Measurements from ENCODE around the gene COX6B2.

COX6B2 gene

GRCh38 chr19:55383279-55384130 lies 29.0 kb upstream of the COX6B2 start:
- peak; percentile 79 for DNase-seq

- no peak for DNase-seq
Observed at GRCh38 chr19:55382522-55383054, 28.1 kb upstream of the COX6B2 start.

DNA sequence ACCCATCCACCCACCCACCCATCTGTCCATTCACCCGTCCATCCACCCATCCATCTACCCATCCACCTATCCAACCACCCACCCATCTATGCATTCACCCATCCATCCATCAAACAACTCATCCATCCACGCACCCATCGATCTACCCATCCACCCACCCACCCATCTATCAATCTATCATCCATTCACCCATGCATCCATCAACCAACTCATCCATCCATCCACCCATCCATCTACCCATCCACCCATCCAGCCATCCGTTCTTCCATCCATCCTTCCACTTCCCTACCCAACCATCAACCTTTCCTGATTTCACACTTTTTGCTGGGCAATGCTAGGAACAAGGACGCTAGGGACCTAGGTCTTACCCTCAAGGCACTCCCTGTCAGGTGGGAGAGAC lies 27.5 kb upstream of the COX6B2 start:
- DNase-seq, result no peak

- DNase-seq, result no peak
Observed at GRCh38 chr19:55379174-55379573, 24.7 kb upstream of the COX6B2 start.

DNA sequence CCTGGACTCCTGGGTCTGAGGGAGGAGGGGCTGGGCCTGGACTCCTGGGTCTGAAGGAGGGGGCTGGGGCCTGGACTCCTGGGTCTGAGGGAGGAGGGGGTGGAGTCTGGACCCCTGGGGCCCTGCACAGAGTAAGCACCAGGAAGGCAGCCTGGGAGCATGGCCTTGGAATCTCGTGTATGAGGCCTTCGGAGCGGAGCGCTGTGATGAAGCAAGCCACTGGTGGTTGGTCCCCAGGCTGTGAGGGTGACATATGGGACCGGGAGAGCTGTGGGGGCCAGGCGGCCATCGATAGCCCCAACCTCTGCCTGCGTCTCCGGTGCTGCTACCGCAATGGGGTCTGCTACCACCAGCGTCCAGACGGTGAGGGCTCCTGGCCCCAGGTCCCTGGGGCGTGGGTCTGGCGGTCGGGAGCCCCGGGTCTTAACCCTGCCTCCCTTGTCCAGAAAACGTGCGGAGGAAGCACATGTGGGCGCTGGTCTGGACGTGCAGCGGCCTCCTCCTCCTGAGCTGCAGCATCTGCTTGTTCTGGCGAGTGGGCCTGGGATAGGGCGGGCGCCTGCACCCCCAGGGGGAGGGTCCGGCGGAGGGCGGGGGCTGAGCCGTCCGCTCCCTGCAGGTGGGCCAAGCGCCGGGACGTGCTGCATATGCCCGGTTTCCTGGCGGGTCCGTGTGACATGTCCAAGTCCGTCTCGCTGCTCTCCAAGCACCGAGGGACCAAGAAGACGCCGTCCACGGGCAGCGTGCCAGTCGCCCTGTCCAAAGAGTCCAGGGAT lies 23.0 kb upstream of the COX6B2 start:
- no peak for DNase-seq

GRCh38 chr19:55376241-55376933 lies 21.9 kb upstream of the COX6B2 start, which contains the start of gene TMEM190:
Gene TMEM190, plus strand, starts transcription at chr19:55376826. Its CDS starts 28 bp downstream, at chr19:55376854.
- no peak for DNase-seq

DNA sequence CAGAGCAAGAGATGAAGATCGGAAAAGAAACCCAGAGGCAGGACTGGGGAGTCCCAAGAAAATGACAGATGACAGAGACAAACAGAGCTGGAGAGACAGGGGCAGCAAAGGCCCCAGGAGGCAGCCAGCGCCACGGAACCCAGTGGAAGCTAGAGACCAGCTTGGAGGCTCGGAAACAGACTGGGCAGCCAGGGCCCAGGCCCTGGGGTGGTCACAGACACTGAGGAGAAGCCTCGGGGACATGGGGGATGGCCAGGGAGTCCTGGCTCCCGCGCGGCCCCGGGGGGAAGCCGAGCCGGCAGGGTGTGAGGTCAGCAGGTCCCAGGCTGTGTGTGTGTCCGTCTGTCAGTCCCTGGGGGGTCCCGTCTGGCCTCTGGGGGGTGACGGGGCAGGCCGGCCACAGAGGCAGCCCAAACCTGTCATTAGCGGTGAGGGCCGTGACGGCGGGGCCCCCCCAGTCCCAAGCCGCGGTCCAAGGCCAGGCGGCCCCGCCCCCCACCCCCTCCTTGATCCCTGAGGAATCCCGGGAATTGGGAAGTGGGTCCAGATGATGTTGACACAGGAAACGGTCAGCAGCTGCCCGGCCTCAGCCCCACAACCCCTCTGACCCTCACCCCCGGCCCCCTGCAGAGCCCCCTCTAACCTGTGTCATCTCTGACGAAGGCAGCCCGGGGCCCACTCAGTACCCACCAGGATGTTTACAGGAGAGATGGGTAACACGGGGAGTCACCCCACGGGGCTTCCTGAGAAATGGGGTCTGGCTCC lies 19.7 kb upstream of the COX6B2 start:
- no peak for DNase-seq

DNA sequence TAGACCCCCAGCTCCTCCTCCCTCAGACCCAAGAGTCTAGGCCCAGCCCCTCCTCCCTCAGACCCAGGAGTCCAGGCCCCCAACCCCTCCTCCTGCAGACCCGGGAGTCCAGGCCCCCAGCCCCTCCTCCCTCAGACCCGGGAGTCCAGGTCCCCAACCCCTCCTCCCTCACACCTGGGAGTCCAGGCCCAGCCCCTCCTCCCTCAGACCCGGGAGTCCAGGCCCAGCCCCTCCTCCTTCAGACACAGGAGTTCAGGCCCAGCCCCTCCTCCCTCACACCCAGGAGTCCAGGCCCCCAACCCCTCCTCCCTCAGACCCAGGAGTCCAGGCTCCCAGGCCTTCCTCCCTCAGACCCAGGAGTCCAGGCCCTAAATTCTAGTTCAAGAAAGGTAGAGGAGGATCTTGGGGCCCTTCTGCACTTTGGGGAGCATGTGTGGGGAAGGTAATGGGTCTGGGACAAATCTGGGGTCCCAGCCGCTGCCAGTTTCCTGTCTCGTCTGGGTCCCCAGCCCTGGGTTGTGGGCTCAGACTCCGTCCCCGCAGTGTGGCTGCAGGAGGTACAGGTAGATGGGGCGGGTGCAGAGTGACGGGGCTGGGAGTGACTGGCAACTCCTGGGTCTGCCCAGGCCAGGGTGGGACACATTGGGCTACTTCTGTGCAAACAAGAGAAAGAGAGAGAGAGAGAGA lies 18.9 kb upstream of the COX6B2 start:
- DNase-seq, result no peak

- DNase-seq, result no peak
Observed at GRCh38 chr19:55372316-55373081, 18.0 kb upstream of the COX6B2 start.

DNA sequence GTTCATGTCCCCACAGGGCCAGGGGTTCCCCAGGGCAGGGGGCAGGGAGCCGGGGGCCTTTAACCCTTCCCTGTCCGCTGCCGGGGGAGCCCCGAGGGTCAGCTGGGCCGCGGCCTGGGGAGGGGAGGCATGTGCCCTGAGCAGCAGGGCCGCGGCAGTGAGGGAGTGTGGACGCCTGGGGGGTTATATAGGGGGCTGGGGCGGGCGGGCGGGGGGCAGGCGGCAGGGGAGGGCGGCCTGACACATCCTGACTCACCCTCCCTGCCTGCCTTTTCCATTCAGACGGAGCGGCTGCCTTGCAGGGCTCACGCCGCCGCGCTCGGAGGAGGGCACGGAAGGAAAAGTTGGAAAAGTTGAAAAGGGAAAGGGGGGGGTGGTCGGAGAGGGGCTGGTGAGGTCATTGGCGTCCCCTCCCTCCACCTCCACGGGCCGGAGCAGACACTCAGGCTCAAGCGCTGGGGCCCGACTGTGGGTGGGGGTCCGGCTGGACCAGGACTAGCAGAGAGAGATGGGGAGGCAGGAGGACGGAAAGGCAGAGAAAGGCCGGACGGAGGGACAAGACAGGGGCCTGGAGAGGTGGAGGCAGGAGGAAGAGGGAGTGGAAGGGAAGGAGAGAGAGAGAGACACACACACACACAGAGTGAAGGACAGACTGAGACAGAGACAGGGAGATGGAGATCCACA lies 15.9 kb upstream of the COX6B2 start, which contains the start of gene IL11:
IL11 (minus strand) TSS at position 159 of the 684 bp plus-strand sequence; CDS start at position 6, 153 bp downstream.
- DNase-seq, result no peak

DNA sequence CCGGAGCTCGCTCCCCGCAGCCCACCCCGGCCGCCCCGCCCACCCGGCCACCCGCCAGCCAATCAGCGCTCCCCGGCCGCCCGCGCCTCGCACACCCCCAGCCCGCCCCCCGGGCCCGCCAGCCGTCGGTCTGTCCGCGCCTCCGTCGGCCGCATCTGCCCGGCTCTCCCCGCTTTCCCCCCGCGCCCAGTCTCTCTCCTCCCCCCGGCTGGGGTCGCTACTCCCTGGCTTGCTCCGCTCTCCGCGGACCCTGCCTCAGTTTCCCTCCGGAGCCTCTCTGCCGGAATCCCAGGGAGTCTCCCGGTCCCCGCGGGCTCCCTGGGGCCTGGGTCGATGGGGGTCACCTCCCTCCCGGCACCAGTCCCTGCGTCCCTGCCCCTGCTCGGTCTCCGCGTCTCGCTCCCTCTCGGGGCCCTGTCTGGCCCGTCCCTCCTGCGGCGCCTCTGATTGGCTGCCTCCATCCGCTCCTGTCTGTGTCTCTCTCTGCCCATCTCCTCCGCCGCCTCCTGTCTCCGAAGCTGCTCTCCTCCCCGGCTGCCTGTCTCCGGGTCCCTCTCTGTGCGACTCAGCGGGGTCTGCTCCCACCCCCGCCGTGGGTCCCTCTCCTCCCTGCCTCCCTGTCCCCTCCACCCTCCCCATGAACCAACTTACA lies 15.3 kb upstream of the COX6B2 start:
- DNase-seq, result peak; percentile 48

DNA sequence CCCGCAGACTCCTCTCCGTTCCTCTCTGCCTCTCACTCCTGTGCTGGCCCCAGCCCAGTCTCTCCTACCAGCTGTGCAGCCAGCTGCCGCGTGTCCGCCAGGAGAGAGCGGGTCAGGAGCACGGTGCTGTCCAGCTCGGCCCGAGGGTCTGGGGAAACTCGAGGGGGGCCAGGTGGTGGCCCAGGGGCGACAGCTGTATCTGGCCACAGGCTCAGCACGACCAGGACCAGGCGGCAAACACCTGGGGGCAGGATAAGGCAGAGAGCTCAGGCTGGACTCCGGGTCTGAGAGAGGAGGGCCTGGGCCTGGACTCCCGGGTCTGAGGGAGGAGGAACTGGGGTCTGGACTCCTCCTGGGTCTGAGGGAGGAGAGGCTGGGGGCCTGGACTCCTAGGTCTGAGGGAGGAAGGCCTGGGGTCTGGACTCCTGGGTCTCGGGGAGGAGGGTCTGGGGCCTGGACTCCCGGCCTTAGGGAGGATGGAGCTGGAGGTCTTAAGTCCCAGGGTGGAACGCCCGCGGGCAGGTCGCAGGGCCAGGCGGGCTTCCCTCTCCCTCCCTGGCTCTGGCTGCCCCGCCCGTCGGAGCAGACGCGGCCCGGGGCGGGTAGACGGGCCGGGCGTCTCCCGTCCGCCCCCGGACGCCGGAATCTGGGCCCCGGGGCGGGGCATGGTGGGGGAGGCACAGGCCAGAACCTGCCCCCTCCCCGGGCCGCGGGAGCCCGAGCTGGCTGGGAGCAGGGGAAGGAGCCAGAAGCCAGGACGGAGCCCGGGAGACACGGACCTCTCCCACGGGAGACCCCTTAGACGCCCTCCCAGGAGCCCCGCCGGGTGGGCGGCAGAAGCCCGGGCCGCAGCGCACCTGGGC lies 14.4 kb upstream of the COX6B2 start:
- DNase-seq, result no peak

GRCh38 chr19:55368106-55368505 lies 13.6 kb upstream of the COX6B2 start:
- no peak for DNase-seq

DNA sequence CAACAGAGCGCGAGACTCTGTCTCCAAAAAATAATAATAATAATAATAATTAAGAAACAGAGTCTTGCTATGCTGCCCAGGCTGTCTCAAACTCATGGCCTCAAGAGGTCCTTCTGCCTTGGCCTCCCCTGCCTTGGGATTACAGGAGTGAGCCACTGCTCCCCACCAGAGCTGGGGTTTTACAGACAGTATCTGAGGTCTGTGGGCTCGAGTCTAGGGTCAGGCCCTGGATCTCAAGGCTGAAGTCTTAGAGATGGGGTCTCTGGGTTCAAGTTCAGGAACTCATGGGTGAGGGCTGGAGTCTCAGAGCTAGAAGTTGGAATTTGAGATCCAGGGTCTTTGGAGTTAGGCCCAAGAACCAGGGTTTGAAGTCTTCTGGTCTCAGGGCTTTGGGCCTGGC lies 12.3 kb upstream of the COX6B2 start:
- no peak for DNase-seq

GRCh38 chr19:55365964-55366363 lies 11.4 kb upstream of the COX6B2 start:
- DNase-seq, result no peak

GRCh38 chr19:55365245-55365644 lies 10.7 kb upstream of the COX6B2 start:
- DNase-seq, result no peak

DNA sequence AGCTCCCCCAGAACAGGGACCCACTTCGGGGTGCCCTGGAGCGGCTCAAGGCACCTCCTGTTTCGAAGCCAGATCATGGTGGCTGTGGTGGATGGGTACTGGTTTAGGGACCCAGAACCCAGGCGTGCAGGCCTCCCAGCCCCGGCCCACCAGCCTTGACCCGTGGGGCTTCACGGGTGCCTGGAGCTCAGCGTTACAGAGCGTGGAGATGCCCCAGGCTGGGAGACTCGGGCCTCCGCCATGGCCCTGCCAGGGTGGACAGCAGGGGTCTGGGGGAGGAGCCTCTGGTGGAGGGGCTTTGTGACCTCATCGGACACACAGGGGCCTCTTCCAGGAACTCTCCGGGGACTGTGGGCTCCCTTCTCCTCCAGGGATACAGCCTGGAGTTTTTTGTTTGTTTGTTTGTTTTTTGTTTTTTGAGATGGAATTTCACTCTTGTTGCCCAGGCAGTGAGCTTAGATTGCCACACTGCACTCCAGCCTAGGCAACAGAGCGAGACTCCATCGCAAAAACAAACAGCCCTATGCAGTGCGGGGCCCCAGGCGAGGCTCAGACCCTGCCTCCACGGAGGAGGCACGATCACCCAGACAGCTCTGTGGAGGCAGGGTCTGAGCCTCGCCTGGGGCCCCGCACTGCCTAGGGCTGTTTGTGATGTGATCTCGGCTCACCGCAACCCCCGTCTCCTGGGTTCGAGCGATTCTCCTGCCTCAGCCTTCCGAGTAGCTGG lies 8.6 kb upstream of the COX6B2 start, which contains the start of gene GARIN5B:
GARIN5B (minus strand) TSS at position 271 of the 727 bp plus-strand sequence; CDS start at position 77, 194 bp downstream.
- no peak for DNase-seq
